ENCODE results near the gene KIR2DL3. TPM values are rescaled to one million over a fixed set of nuclear protein-coding genes. Genes with fewer than 3 reads are reported as not detected.
"Not testable (repeated sequence)": the region's sequence is repeated elsewhere in the genome, so short reads cannot be mapped to it uniquely, and the experiment has no call there.

The KIR2DL3 gene
- total RNA-seq, 2 donors from 2014 or later = not detected

DNA sequence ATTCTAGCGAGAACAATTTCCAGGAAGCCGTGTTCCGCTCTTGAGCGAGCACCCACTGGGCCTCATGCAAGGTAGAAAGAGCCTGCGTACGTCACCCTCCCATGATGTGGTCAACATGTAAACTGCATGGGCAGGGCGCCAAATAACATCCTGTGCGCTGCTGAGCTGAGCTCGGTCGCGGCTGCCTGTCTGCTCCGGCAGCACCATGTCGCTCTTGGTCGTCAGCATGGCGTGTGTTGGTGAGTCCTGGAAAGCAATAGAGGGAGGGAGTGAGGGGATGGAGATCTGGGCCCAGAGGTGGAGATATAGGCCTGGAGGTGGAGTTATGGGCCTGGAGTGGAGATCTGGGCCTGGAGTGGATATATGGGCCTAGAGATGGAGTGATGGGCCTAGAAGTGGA lies 31.3 kb downstream of the KIR2DL3 start, which contains the start of gene KIR2DL1:
KIR2DL1 (plus strand) TSS at position 148 of the 400 bp plus-strand sequence; CDS start at position 206, 58 bp downstream.
- not testable (repeated sequence) for H3K27me3 Mint-ChIP-seq; H3K9me3 Mint-ChIP-seq; ATAC-seq (replicated peaks); H3K4me3 Mint-ChIP-seq; H3K4me1 Mint-ChIP-seq; H3K27ac Mint-ChIP-seq; H3K36me3 Mint-ChIP-seq (ENCODE audit: low read depth)

DNA sequence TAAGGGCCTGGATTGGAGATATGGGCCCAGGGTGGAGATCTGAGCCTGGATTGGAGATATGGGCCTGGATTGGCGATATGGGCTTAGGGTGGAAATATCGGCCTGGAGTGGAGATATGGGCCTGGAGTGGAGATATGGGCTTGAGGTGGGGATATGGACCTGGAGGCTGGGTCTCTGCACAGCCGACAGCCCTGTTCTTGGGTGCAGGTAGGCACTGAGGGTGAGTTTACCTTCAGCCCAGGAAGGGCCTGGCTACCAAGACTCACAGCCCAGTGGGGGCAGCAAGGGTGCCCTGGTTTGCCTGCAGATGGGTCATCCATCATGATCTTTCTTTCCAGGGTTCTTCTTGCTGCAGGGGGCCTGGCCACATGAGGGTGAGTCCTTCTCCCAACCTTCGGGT lies 32.2 kb downstream of the KIR2DL3 start:
- not testable (repeated sequence) for H3K9me3 Mint-ChIP-seq; H3K36me3 Mint-ChIP-seq (ENCODE audit: low read depth); H3K4me1 Mint-ChIP-seq; H3K27me3 Mint-ChIP-seq; ATAC-seq (replicated peaks); H3K27ac Mint-ChIP-seq; H3K4me3 Mint-ChIP-seq

DNA sequence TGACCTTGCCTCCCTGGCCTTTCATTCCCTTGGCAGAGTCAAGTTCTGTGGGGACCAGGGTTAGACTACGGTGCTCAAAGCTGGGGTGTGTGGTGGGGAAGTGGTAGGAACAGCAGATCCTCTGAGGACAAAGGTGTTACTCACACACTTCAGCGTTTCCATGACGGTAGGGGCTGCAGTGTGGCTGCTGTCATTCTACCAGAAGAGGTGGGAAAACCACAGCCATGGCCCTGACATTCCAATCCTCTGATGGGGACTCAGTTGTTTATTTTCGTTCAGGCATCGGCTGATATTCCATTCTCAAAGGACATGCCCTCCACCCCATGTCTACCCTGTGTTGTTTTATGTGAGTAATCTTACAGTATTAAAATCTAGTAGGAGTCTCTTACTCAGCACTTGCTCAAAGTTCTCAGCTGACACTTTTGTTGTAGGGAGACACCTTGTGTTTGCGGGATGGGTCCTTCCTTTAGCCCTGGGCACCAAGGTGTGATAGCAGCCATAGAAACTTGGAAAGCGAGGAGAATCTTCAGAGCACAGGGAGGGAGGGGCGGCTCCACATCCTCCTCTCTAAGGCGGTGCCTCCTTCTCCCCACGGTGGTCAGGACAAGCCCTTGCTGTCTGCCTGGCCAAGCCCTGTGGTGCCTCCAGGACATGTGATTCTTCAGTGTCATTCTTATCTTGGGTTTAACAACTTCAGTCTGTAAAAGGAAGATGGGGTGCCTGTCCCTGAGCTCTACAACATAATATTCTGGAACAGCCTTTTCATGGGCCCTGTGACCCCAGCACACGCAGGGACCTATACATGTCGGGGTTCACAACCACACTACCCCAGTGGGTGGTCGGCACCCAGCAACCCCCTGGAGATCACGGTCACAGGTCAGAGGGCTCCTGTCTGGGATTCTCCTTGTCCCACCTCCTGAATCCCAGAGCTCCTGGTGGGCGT lies 33.0 kb downstream of the KIR2DL3 start:
- not testable (repeated sequence) for H3K9me3 Mint-ChIP-seq; H3K27me3 Mint-ChIP-seq; H3K36me3 Mint-ChIP-seq (ENCODE audit: low read depth); ATAC-seq (replicated peaks); H3K4me3 Mint-ChIP-seq; H3K4me1 Mint-ChIP-seq; H3K27ac Mint-ChIP-seq

DNA sequence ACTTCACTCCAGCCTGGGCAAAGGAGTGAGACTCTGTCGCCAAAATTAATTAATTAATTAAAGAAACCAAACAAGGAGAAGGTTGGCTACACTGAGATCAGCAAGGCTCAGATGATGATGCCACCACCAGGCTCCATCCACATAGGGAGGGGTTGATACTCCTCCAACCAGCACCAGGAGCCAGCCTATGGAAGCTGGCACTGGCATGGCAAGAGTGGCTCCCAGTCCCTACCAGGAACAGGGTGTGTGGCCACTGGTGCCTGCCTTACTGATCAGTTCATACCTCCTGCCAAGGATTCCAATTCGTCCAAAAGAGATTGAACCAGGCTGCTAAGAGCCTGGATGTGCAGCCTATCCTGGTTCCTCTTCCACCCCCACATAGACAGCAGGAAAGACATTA lies 34.4 kb downstream of the KIR2DL3 start:
- H3K36me3 Mint-ChIP-seq (ENCODE audit: low read depth); H3K27ac Mint-ChIP-seq; H3K4me1 Mint-ChIP-seq; H3K4me3 Mint-ChIP-seq; ATAC-seq (replicated peaks); H3K9me3 Mint-ChIP-seq; H3K27me3 Mint-ChIP-seq: not testable (repeated sequence)

DNA sequence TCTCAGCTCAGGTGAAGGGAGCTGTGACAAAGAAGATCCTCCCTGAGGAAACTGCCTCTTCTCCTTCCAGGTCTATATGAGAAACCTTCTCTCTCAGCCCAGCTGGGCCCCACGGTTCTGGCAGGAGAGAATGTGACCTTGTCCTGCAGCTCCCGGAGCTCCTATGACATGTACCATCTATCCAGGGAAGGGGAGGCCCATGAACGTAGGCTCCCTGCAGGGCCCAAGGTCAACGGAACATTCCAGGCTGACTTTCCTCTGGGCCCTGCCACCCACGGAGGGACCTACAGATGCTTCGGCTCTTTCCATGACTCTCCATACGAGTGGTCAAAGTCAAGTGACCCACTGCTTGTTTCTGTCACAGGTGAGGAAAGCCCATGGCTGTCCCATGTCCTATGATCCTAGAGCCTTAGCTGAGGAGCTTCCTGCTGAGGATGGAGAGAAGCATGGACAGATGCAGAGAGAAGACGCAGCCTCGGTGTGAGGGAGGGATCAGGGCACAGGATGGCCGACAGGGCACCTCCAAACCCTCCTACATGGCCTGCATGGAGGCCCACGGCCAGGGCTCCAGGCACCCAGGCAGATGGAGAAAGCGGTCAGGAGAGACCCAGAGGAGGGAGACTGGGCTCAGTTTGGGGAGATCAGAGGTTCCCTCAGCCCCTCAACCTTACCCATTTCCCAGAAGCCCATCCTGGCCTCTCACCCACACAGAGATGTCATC lies 36.9 kb downstream of the KIR2DL3 start:
- H3K4me3 Mint-ChIP-seq; H3K27me3 Mint-ChIP-seq; H3K36me3 Mint-ChIP-seq (ENCODE audit: low read depth); H3K9me3 Mint-ChIP-seq; ATAC-seq (replicated peaks); H3K4me1 Mint-ChIP-seq; H3K27ac Mint-ChIP-seq: not testable (repeated sequence)

DNA sequence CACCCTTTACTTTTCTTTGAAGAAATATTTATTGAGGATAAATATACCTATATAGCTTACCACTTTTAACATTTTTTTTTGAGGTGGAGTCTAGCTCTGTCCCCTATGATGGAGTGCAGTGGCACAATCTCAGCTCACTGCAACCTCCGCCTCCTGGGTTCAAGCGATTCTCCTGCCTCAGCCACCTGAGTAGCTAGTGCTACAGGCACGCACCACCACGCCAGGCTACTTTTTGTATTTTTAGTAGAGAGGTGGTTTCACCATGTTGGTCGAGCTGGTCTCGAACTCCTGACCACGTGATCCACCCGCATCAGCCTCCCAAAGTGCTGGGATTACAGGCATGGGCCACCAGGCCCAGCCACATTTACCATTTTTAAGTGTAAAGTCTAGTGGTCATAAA lies 37.5 kb downstream of the KIR2DL3 start:
- H3K36me3 Mint-ChIP-seq (ENCODE audit: low read depth); H3K4me1 Mint-ChIP-seq; H3K9me3 Mint-ChIP-seq; H3K4me3 Mint-ChIP-seq; H3K27ac Mint-ChIP-seq; H3K27me3 Mint-ChIP-seq; ATAC-seq (replicated peaks): not testable (repeated sequence)

DNA sequence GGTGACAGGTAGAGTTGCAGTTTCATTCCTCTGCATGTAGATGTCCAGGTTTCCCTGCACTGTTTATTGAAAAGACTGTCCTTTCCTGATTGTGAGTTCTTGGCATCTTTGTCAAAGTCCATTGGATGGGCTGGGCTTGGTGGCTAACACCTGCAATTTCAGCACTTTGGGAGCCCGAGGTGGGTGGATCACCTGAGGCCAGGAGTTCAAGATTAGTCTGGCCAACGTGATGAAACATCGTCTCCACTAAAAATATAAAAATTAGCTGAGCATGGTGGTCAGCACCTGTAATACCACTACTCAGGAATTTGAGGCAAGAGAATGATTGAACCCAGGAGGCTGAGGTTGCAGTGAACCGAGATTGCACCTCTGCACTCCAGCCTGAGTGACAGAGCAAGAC lies 39.5 kb downstream of the KIR2DL3 start:
- H3K27me3 Mint-ChIP-seq; ATAC-seq (replicated peaks); H3K9me3 Mint-ChIP-seq; H3K4me1 Mint-ChIP-seq; H3K36me3 Mint-ChIP-seq (ENCODE audit: low read depth); H3K27ac Mint-ChIP-seq; H3K4me3 Mint-ChIP-seq: not testable (repeated sequence)

DNA sequence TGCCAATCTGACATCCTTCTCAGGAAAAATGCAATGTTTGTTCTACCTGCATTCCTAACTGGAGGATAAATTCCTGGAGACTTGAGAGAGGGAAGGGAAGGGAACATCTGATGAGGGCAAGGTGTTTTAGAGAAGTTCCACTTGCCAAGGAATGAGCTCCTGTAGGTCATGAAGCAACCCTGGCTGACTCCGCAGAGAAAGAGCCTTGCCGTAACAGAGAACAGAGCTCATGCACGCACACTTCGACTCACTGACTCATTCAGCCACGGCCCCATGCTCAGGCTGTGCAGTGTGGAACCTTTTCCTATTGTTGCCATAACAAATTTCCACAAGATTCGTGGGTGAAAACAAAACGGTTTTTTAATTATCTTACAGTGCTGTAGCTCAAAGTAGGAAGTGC lies 40.6 kb downstream of the KIR2DL3 start:
- not testable (repeated sequence) for ATAC-seq (replicated peaks); H3K4me3 Mint-ChIP-seq; H3K9me3 Mint-ChIP-seq; H3K27ac Mint-ChIP-seq; H3K4me1 Mint-ChIP-seq; H3K36me3 Mint-ChIP-seq (ENCODE audit: low read depth)
- peaks cover 13% of the 10 kb centered on the region for H3K27me3 Mint-ChIP-seq

DNA sequence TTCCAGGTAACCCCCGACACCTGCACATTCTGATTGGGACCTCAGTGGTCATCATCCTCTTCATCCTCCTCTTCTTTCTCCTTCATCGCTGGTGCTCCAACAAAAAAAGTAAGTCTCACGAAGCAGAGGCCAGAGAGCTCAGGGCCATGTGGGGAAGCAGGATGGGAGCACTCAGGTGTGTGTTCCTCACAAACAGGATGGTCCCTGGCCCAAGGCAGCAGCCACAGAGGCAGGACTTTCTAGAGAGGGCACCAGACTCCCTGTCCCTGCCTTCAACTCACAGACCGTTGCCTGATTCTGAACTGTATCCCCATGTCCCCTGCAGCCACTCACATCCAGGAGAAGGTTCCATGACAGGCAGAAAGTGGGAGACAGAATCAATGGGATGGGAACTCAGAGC lies 44.6 kb downstream of the KIR2DL3 start:
- H3K27ac Mint-ChIP-seq; H3K36me3 Mint-ChIP-seq (ENCODE audit: low read depth); H3K4me3 Mint-ChIP-seq; ATAC-seq (replicated peaks); H3K4me1 Mint-ChIP-seq; H3K9me3 Mint-ChIP-seq: not testable (repeated sequence)
- H3K27me3 Mint-ChIP-seq = peaks cover 21% of the 10 kb centered on the region

DNA sequence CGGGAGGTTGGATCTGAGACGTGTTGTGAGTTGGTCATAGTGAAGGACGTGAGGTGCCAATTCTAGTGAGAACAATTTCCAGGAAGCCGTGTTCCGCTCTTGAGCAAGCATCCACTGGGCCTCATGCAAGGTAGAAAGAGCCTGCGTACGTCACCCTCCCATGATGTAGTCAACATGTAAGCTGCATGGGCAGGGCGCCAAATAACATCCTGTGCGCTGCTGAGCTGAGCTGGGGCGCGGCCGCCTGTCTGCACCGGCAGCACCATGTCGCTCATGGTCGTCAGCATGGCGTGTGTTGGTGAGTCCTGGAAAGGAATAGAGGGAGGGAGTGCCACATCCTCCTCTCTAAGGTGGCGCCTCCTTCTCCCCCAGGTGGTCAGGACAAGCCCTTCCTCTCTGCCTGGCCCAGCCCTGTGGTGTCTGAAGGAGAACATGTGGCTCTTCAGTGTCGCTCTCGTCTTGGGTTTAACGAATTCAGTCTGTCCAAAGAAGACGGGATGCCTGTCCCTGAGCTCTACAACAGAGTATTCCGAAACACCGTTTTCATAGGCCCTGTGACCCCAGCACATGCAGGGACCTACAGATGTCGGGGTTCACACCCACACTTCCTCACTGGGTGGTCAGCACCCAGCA lies 47.9 kb downstream of the KIR2DL3 start:
- not testable (repeated sequence) for H3K36me3 Mint-ChIP-seq (ENCODE audit: low read depth); H3K4me1 Mint-ChIP-seq; H3K4me3 Mint-ChIP-seq; H3K9me3 Mint-ChIP-seq; H3K27ac Mint-ChIP-seq; ATAC-seq (replicated peaks)
- H3K27me3 Mint-ChIP-seq = peaks cover 19% of the 10 kb centered on the region

DNA sequence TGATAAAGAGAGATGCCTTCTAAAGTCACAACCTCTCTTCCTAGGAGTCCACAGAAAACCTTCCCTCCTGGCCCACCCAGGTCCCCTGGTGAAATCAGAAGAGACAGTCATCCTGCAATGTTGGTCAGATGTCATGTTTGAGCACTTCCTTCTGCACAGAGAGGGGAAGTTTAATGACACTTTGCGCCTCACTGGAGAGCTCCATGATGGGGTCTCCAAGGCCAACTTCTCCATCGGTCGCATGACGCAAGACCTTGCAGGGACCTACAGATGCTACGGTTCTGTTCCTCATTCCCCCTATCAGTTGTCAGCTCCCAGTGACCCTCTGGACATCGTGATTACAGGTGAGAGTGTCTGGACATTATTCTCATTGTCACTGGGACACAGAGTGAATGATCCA lies 49.8 kb downstream of the KIR2DL3 start:
- H3K36me3 Mint-ChIP-seq (ENCODE audit: low read depth); H3K4me1 Mint-ChIP-seq; ATAC-seq (replicated peaks); H3K4me3 Mint-ChIP-seq; H3K9me3 Mint-ChIP-seq; H3K27ac Mint-ChIP-seq: not testable (repeated sequence)
- peaks cover 17% of the 10 kb centered on the region for H3K27me3 Mint-ChIP-seq

DNA sequence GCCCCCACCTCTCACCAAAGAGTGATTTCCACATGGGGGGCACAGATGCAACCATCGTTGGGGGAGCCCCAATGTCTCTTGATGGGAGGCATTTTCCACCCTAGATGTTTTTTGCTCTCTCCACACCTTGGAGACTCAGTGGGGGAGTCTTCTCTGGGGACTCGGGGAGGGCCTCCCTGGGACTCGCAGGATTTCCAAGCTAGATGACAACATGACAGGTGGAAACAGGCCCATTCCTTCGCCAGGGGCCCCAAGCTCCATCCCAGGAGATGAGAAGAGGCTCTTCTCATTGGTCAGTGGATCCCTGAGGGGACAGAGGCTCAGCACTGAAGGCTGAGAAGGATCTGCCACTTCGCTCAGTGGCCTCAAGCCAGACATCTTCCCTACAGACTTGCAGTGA lies 52.4 kb downstream of the KIR2DL3 start:
- Mint-ChIP-seq H3K27ac (no peak overlapping the region), H3K9me3 (no peaks in the 10 kb centered on the region), H3K4me3 (no peak overlapping the region), H3K4me1 (peaks cover 11% of the 10 kb centered on the region), H3K27me3 (peaks cover 7% of the 10 kb centered on the region), H3K36me3 (ENCODE audit: low read depth) (no peaks in the 10 kb centered on the region)
- no peak for ATAC-seq (replicated peaks)

DNA sequence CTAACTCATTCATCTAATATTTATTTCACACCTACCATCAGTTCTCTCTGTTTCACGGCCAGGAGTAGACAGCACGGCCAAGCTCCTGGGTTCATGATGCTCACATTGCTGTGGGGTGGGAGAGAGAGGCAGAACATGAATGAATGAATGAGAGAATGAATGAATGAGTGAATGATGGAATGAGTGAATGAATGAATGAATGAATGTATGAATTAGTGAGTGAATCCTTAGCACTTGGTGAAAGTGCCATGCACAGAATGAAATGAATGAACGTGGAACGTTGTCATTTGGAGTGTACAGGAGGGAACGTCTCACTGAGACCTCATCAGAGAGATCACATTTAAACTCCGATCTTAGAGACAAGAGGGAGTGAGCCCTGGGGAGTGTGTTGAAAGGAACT lies 53.2 kb downstream of the KIR2DL3 start:
- no peaks in the 10 kb centered on the region for H3K36me3 Mint-ChIP-seq (ENCODE audit: low read depth)
- H3K4me1 Mint-ChIP-seq = peaks cover 11% of the 10 kb centered on the region
- no peak overlapping the region for H3K4me3 Mint-ChIP-seq
- H3K27me3 Mint-ChIP-seq = peaks cover 10% of the 10 kb centered on the region
- H3K27ac Mint-ChIP-seq = no peak overlapping the region
- H3K9me3 Mint-ChIP-seq = no peaks in the 10 kb centered on the region
- ATAC-seq (replicated peaks) = no peak

DNA sequence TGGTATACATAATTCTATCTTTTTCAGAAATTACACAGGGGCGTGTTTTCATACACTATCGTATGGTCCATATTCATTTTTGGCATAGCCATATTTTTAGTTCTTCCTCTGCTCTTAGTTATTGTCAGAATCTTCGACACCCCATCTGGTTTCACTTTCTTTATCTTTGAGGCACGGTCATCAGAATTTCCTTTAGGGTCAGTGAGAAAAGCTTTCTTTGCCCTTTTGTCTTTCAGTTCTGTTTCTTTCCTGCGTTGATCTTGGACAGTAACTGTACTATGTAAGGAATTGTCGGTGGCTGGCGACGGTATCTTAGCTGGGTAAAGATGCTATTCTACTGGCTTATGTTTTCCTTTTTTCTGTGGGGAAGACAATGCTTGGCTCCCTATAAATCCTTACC lies 54.5 kb downstream of the KIR2DL3 start:
- ATAC-seq (replicated peaks) = peak; percentile 55
- peak overlapping the region; percentile 62 for H3K4me3 Mint-ChIP-seq
- peak overlapping the region; percentile 34 for H3K27ac Mint-ChIP-seq
- H3K36me3 Mint-ChIP-seq (ENCODE audit: low read depth) = no peaks in the 10 kb centered on the region
- peaks cover 11% of the 10 kb centered on the region for H3K4me1 Mint-ChIP-seq
- peaks cover 13% of the 10 kb centered on the region for H3K27me3 Mint-ChIP-seq
- no peaks in the 10 kb centered on the region for H3K9me3 Mint-ChIP-seq

DNA sequence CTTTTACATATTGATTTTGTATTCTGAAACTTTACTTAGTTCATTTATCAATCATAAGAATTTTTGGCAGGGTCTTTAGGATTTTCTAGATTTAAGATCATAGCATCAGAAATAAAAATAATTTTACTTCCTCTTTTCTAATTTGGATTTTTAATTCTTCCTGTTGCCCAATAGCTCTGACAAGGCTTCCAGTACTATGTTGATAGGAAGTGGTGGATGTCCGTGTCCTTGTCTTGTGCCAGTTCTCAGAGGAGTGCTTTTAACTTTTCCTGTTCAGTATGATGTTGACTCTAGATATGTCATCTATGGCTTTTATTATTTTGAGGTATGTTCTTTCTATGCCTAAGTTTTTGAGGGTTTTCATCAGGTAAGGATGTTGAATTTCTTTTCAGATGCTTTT lies 57.4 kb downstream of the KIR2DL3 start:
- no peak overlapping the region for H3K27ac Mint-ChIP-seq
- H3K4me3 Mint-ChIP-seq = no peak overlapping the region
- no peak for ATAC-seq (replicated peaks)
- H3K36me3 Mint-ChIP-seq (ENCODE audit: low read depth) = no peaks in the 10 kb centered on the region
- H3K9me3 Mint-ChIP-seq = no peaks in the 10 kb centered on the region
- H3K4me1 Mint-ChIP-seq = peaks cover 11% of the 10 kb centered on the region
- peaks cover 18% of the 10 kb centered on the region for H3K27me3 Mint-ChIP-seq

Measured in activated T-helper 17 cell treated with anti-CD3 and anti-CD28 coated beads, Interleukin-2, amount 50 U/mL, for 72 hours (primary cell).